ENCODE data around the gene MRPS2. TPM values are rescaled to one million over a fixed set of nuclear protein-coding genes. Genes with fewer than 3 reads are reported as not detected.

MRPS2 gene
- total RNA-seq, 4 donors from 2014 or later = 18.2 to 39.5 (median 31.8) TPM

- Histone ChIP-seq H3K36me3 (peaks cover 9 to 36% (median 15%) of the 10 kb centered on the region in 3 donors), H3K4me1 (peaks cover 19 to 40% (median 22%) of the 10 kb centered on the region in 3 donors), H3K27ac (peak overlapping the region; percentile 79 to 88 (median 82)), H3K9me3 (no peaks in the 10 kb centered on the region), H3K4me3 (peak overlapping the region; percentile 70 to 91 (median 78)), H3K27me3 (no peaks in the 10 kb centered on the region)
- WGBS, 2 donors = 0% methylated on average over 1 to 6 of the region's 29 CpGs
- TF ChIP-seq CTCF (IDR thresholded peaks at IDR 0.05) (no peak), POLR2A (IDR thresholded peaks at IDR 0.05) (no peak)
- DNase-seq = no peak
- intact Hi-C loops (cut with DNase I) = no loop called here
These were observed 384 bp upstream of the MRPS2 start for GRCh38 chr9:135500071-135500524.

GRCh38 chr9:135501261-135502167 is 1.0 kb downstream of the MRPS2 start:
- peak overlapping the region; percentile 70 to 91 (median 78) for H3K4me3 ChIP-seq
- H3K27me3 ChIP-seq = no peaks in the 10 kb centered on the region
- H3K9me3 ChIP-seq = no peaks in the 10 kb centered on the region
- intact Hi-C loops (cut with DNase I) = no loop called here
- TF ChIP-seq CTCF (IDR thresholded peaks at IDR 0.05) (no peak), POLR2A (IDR thresholded peaks at IDR 0.05) (no peak)
- H3K27ac ChIP-seq = peak overlapping the region in 3 of 4 donors; percentile 79 to 82 (median 82)
- peaks cover 19 to 40% (median 22%) of the 10 kb centered on the region in 3 donors for H3K4me1 ChIP-seq
- no peak for DNase-seq
- H3K36me3 ChIP-seq = peaks cover 9 to 40% (median 15%) of the 10 kb centered on the region in 3 donors
- 61 to 70% methylated on average over 12 to 22 of the region's 38 CpGs for WGBS, 2 donors

- Histone ChIP-seq H3K4me1 (peaks cover 19 to 40% (median 22%) of the 10 kb centered on the region in 3 donors), H3K27ac (no peak overlapping the region), H3K27me3 (no peaks in the 10 kb centered on the region), H3K36me3 (peaks cover 9 to 40% (median 15%) of the 10 kb centered on the region in 3 donors), H3K4me3 (peak overlapping the region in 2 of 4 donors; percentile 72 to 91), H3K9me3 (no peaks in the 10 kb centered on the region)
- DNase-seq = no peak
- intact Hi-C loops (cut with DNase I) = no loop called here
- no peak for TF ChIP-seq POLR2A (IDR thresholded peaks at IDR 0.05)
- TF ChIP-seq CTCF (IDR thresholded peaks at IDR 0.05) = no peak
- WGBS, 2 donors = 77 to 90% methylated on average over 10 to 11 of the region's 15 CpGs
These were observed 1.8 kb downstream of the MRPS2 start for GRCh38 chr9:135502168-135502872.

- Histone ChIP-seq H3K36me3 (peaks cover 9 to 40% (median 15%) of the 10 kb centered on the region in 3 donors), H3K9me3 (no peaks in the 10 kb centered on the region), H3K4me1 (peaks cover 19 to 40% (median 22%) of the 10 kb centered on the region in 3 donors), H3K4me3 (no peak overlapping the region), H3K27ac (no peak overlapping the region), H3K27me3 (no peaks in the 10 kb centered on the region)
- TF ChIP-seq POLR2A (IDR thresholded peaks at IDR 0.05) (no peak), CTCF (IDR thresholded peaks at IDR 0.05) (no peak)
- intact Hi-C loops (cut with DNase I) = no loop called here
- no peak for DNase-seq
- WGBS, 2 donors = 82 to 96% methylated on average over 7 to 8 of the region's 16 CpGs
These were observed 2.4 kb downstream of the MRPS2 start for GRCh38 chr9:135502873-135503321.
